Activated CD8-positive, alpha-beta memory T cell treated with anti-CD3 and anti-CD28 coated beads, Interleukin-2, amount 50 U/mL, for 48 hours (primary cell): ENCODE measurements around the gene PANK3.
"Not testable (repeated sequence)": the region's sequence is repeated elsewhere in the genome, so short reads cannot be mapped to it uniquely, and the experiment has no call there.

Experiments used
- DNase-seq: peaks from one replicate; pipeline ENCODE4 v3.0.0-alpha.2; 2020

PANK3 gene

GRCh38 chr5:168591302-168592013 is 12.3 kb upstream of the PANK3 start:
- DNase-seq = no peak

GRCh38 chr5:168590666-168591065 is 11.5 kb upstream of the PANK3 start:
- DNase-seq = no peak

GRCh38 chr5:168587987-168588386 is 8.8 kb upstream of the PANK3 start:
- DNase-seq = no peak

- DNase-seq = no peak
Measured at GRCh38 chr5:168585119-168585856, 6.1 kb upstream of the PANK3 start.

GRCh38 chr5:168583742-168584482 is 4.7 kb upstream of the PANK3 start:
- no peak for DNase-seq

- not testable (repeated sequence) for DNase-seq
Measured at GRCh38 chr5:168580814-168581469, 1.8 kb upstream of the PANK3 start.

GRCh38 chr5:168580227-168580508 is 1.0 kb upstream of the PANK3 start:
- DNase-seq = no peak

GRCh38 chr5:168579488-168580226 is 489 bp upstream of the PANK3 start:
- peak; percentile 97 for DNase-seq

- DNase-seq = no peak
Measured at GRCh38 chr5:168578006-168578405, 1.2 kb downstream of the PANK3 start.

GRCh38 chr5:168575391-168576372 is 3.5 kb downstream of the PANK3 start:
- no peak for DNase-seq

GRCh38 chr5:168574156-168574555 is 5.0 kb downstream of the PANK3 start:
- DNase-seq = not testable (repeated sequence)

- DNase-seq = not testable (repeated sequence)
Measured at GRCh38 chr5:168573663-168574062, 5.5 kb downstream of the PANK3 start.

- DNase-seq = no peak
Measured at GRCh38 chr5:168570490-168571328, 8.5 kb downstream of the PANK3 start.

- DNase-seq = no peak
Measured at GRCh38 chr5:168568738-168569137, 10.4 kb downstream of the PANK3 start.

- no peak for DNase-seq
Measured at GRCh38 chr5:168563959-168564358, 15.2 kb downstream of the PANK3 start.

GRCh38 chr5:168562279-168562678 is 16.9 kb downstream of the PANK3 start:
- no peak for DNase-seq

GRCh38 chr5:168557389-168557788 is 21.8 kb downstream of the PANK3 start:
- DNase-seq = no peak

- no peak for DNase-seq
Measured at GRCh38 chr5:168553377-168554130, 25.6 kb downstream of the PANK3 start.

GRCh38 chr5:168552146-168552545 is 27.0 kb downstream of the PANK3 start:
- DNase-seq = no peak

GRCh38 chr5:168550656-168551055 is 28.5 kb downstream of the PANK3 start:
- no peak for DNase-seq
